AML-193 (cell line): ENCODE data around the gene ANKS1A.
A peak's percentile ranks its signal among the peaks of the same experiment; 100 is the strongest.

Source experiments
- DNase-seq, 2 experiments: peaks; one replicate each; lab custom pipeline; 2025; lab: John Stamatoyannopoulos, UW

ANKS1A gene

GRCh38 chr6:35042031-35042815, 153.2 kb downstream of the ANKS1A start:
- DNase-seq, result peak; percentile 33 to 51

GRCh38 chr6:35043381-35044130, 154.5 kb downstream of the ANKS1A start:
- no peak for DNase-seq

- no peak for DNase-seq
Observed at GRCh38 chr6:35044145-35044745, 155.2 kb downstream of the ANKS1A start.

GRCh38 chr6:35044761-35045421, 155.8 kb downstream of the ANKS1A start:
- peak; percentile 69 to 78 for DNase-seq

- DNase-seq, result no peak
Observed at GRCh38 chr6:35046103-35046502, 157.0 kb downstream of the ANKS1A start.

GRCh38 chr6:35046862-35047261, 157.8 kb downstream of the ANKS1A start:
- peak; percentile 66 to 82 for DNase-seq

- peak; percentile 99 for DNase-seq
Observed at GRCh38 chr6:35047265-35048011, 158.4 kb downstream of the ANKS1A start.

GRCh38 chr6:35048031-35048613, 159.1 kb downstream of the ANKS1A start:
- no peak for DNase-seq

GRCh38 chr6:35048631-35049083, 159.6 kb downstream of the ANKS1A start:
- no peak for DNase-seq

GRCh38 chr6:35049156-35049735, 160.2 kb downstream of the ANKS1A start:
- DNase-seq, result no peak

GRCh38 chr6:35049900-35050756, 161.1 kb downstream of the ANKS1A start:
- DNase-seq, result no peak

GRCh38 chr6:35050757-35051330, 161.8 kb downstream of the ANKS1A start:
- DNase-seq, result no peak

- no peak for DNase-seq
Observed at GRCh38 chr6:35051396-35051795, 162.3 kb downstream of the ANKS1A start.

- no peak for DNase-seq
Observed at GRCh38 chr6:35051997-35052583, 163.0 kb downstream of the ANKS1A start.

- DNase-seq, result no peak
Observed at GRCh38 chr6:35052694-35053565, 163.9 kb downstream of the ANKS1A start.

- no peak for DNase-seq
Observed at GRCh38 chr6:35053701-35054100, 164.6 kb downstream of the ANKS1A start.

- no peak for DNase-seq
Observed at GRCh38 chr6:35054106-35054742, 165.2 kb downstream of the ANKS1A start.

- DNase-seq, result no peak
Observed at GRCh38 chr6:35054743-35055130, 165.7 kb downstream of the ANKS1A start.
